HEK293T (cell line): Measurements from ENCODE around the gene TEKT5.

ENCODE experiments used
- CTCF ChIA-PET: fragments of 350-600 bp; formaldehyde crosslinking; extraction: SDS; loops from one replicate; lab custom pipeline; 2021; ENCODE audit warnings: antibody characterized with exemption, inconsistent platforms; lab: Yijun Ruan, JAX
- POLR2A ChIA-PET: fragments of 350-600 bp; formaldehyde crosslinking; extraction: SDS; loops from one replicate; lab custom pipeline; 2020; ENCODE audit warnings: antibody characterized with exemption, inconsistent platforms; lab: Yijun Ruan, JAX
- DNase-seq: peaks from one replicate; pipeline ENCODE4 v3.0.0; 2012; ENCODE audit warnings: mixed read lengths; ENCODE audit errors: extremely low spot score
- ARNT ChIP-seq: fragments of 450-650 bp; IDR thresholded peaks from 2 replicates; pipeline ENCODE4 v1.6.1; 2017; ENCODE audit warnings: mild to moderate bottlenecking
- BHLHE40 ChIP-seq: fragments of 450-650 bp; IDR thresholded peaks from 2 replicates; pipeline ENCODE4 v1.6.1; 2016; ENCODE audit warnings: mild to moderate bottlenecking, moderate library complexity, borderline replicate concordance
- CTBP1 ChIP-seq: fragments of 450-650 bp; IDR thresholded peaks from 2 replicates; pipeline ENCODE4 v1.6.1; 2016; ENCODE audit warnings: borderline replicate concordance
- ELF4 ChIP-seq: fragments of 450-650 bp; IDR thresholded peaks from 2 replicates; pipeline ENCODE4 v1.6.1; 2017; ENCODE audit warnings: antibody characterized with exemption
- FOXA1 ChIP-seq: fragments of 450-650 bp; IDR thresholded peaks from 2 replicates; pipeline ENCODE4 v1.6.1; 2016; ENCODE audit warnings: mild to moderate bottlenecking
- FOXK2 ChIP-seq: fragments of 450-650 bp; IDR thresholded peaks from 2 replicates; pipeline ENCODE4 v1.6.1; 2016; ENCODE audit warnings: mild to moderate bottlenecking
- FOXM1 ChIP-seq: fragments of 450-650 bp; IDR thresholded peaks from 2 replicates; pipeline ENCODE4 v1.6.1; 2017; ENCODE audit warnings: mild to moderate bottlenecking, borderline replicate concordance
- HDGF ChIP-seq: fragments of 450-650 bp; IDR thresholded peaks from 2 replicates; pipeline ENCODE4 v1.6.1; 2017; ENCODE audit warnings: antibody characterized with exemption, borderline replicate concordance
- L3MBTL2 ChIP-seq: fragments of 450-650 bp; conservative IDR thresholded peaks from 2 replicates; pipeline ENCODE4 v1.6.1; 2016; ENCODE audit warnings: mild to moderate bottlenecking
- LEF1 ChIP-seq: fragments of 450-650 bp; IDR thresholded peaks from 2 replicates; pipeline ENCODE4 v1.6.1; 2017; ENCODE audit warnings: mild to moderate bottlenecking, borderline replicate concordance
- NFRKB ChIP-seq: fragments of 450-650 bp; IDR thresholded peaks from 2 replicates; pipeline ENCODE4 v1.6.1; 2016; ENCODE audit warnings: mild to moderate bottlenecking, moderate library complexity
- SP1 ChIP-seq: fragments of 450-650 bp; IDR thresholded peaks from 2 replicates; pipeline ENCODE4 v1.6.1; 2017
- SUZ12 ChIP-seq: fragments of 450-650 bp; IDR thresholded peaks from 2 replicates; pipeline ENCODE4 v1.6.1; 2016; ENCODE audit warnings: mild to moderate bottlenecking
- TARDBP ChIP-seq: fragments of 450-650 bp; IDR thresholded peaks from 2 replicates; pipeline ENCODE4 v1.6.1; 2016
- ZNF384 ChIP-seq: fragments of 450-650 bp; IDR thresholded peaks from 2 replicates; pipeline ENCODE4 v1.6.1; 2016
- TF ChIP-seq, protein P1 (sequence below): fragments of 450-650 bp; IDR thresholded peaks from 2 replicates; pipeline ENCODE4 v1.6.1; 2016

TEKT5 gene

GRCh38 chr16:10676284-10676683 is 18.4 kb downstream of the TEKT5 start:
- CTCF ChIA-PET = no interaction called here
- DNase-seq = no peak
- TF ChIP-seq BHLHE40 (no peak), ELF4 (no peak), FOXA1 (no peak), FOXK2 (no peak), NFRKB (no peak), FOXM1 (no peak), SP1 (no peak), LEF1 (no peak), TARDBP (no peak)
- TF ChIP-seq, protein P1, sequence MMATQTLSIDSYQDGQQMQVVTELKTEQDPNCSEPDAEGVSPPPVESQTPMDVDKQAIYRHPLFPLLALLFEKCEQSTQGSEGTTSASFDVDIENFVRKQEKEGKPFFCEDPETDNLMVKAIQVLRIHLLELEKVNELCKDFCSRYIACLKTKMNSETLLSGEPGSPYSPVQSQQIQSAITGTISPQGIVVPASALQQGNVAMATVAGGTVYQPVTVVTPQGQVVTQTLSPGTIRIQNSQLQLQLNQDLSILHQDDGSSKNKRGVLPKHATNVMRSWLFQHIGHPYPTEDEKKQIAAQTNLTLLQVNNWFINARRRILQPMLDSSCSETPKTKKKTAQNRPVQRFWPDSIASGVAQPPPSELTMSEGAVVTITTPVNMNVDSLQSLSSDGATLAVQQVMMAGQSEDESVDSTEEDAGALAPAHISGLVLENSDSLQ = no peak
- POLR2A ChIA-PET = no interaction called here

GRCh38 chr16:10675861-10676260 is 18.9 kb downstream of the TEKT5 start:
- ChIA-PET POLR2A (no interaction called here), CTCF (no interaction called here)
- no peak for DNase-seq
- no peak for TF ChIP-seq SP1
- TF ChIP-seq NFRKB = no peak
- no peak for TF ChIP-seq L3MBTL2
- TF ChIP-seq ELF4 = no peak
- no peak for TF ChIP-seq BHLHE40

DNA sequence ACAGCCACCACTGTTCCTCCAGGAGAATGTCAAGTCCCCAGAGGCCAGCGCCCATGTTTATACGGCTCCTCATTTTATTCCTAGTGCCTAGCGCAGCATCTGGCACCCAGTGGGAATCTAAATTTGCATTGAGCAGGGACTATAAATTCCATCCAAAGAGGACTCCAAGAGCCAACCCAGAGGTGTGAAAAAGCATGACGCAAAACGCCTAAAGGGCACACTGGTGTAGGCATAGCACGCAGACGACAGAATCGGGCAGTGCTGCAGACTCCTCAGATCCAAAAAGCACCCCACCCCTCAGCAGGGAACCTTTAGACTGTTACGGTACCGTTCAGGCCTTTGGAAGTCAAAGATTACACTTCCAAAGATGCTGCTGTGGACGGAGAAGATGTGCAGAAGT is 19.5 kb downstream of the TEKT5 start:
- TF ChIP-seq NFRKB = no peak
- no peak for TF ChIP-seq CTBP1
- no peak for TF ChIP-seq BHLHE40
- TF ChIP-seq HDGF = no peak
- no peak for TF ChIP-seq FOXK2
- TF ChIP-seq LEF1 = no peak
- TF ChIP-seq L3MBTL2 = no peak
- TF ChIP-seq ARNT = no peak
- no peak for TF ChIP-seq ELF4
- TF ChIP-seq SUZ12 = no peak
- no peak for TF ChIP-seq ZNF384
- TF ChIP-seq, protein P1 = no peak
- no peak for TF ChIP-seq FOXM1
- no peak for TF ChIP-seq SP1
- TF ChIP-seq TARDBP = no peak
- TF ChIP-seq FOXA1 = no peak
- POLR2A ChIA-PET = no interaction called here
- DNase-seq = no peak
- CTCF ChIA-PET = no interaction called here

DNA sequence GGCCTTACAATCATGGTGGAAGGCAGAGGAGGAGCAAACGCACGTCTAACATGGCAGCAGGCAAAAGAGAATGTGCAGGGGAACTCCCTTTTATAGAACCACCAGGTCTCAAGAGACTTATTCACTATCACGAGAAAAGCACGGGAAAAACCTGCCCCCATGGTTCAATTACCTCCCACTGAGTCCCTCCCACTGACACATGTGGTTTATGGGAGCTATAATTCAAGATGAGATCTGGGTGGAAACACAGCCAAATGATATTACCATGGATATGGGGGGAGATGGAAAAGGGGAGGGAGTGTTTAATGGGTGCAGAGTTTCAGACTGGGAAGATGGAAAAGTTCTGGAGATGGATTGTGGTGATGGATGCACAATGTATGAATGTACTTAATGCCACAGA is 23.0 kb downstream of the TEKT5 start:
- ChIA-PET POLR2A (no interaction called here), CTCF (no interaction called here)
- DNase-seq = no peak
- TF ChIP-seq SUZ12 (no peak), HDGF (no peak), ARNT (no peak), ELF4 (no peak), CTBP1 (no peak), FOXK2 (no peak), SP1 (no peak), L3MBTL2 (no peak), FOXM1 (no peak), NFRKB (no peak), BHLHE40 (no peak), FOXA1 (no peak), TARDBP (no peak)
- TF ChIP-seq, protein P1 = no peak

GRCh38 chr16:10669791-10670190 is 24.9 kb downstream of the TEKT5 start:
- ChIA-PET POLR2A (no interaction called here), CTCF (interaction anchor here (0.6 kb wide), 1 partner anchor 261 kb away, joined by 3 read pairs; no protein-coding TSS in a partner anchor)
- TF ChIP-seq ZNF384 (no peak), FOXK2 (no peak), FOXA1 (no peak), SP1 (no peak), L3MBTL2 (no peak), ARNT (no peak), NFRKB (no peak), CTBP1 (no peak), FOXM1 (no peak), BHLHE40 (no peak), SUZ12 (no peak), HDGF (no peak)
- no peak for DNase-seq

DNA sequence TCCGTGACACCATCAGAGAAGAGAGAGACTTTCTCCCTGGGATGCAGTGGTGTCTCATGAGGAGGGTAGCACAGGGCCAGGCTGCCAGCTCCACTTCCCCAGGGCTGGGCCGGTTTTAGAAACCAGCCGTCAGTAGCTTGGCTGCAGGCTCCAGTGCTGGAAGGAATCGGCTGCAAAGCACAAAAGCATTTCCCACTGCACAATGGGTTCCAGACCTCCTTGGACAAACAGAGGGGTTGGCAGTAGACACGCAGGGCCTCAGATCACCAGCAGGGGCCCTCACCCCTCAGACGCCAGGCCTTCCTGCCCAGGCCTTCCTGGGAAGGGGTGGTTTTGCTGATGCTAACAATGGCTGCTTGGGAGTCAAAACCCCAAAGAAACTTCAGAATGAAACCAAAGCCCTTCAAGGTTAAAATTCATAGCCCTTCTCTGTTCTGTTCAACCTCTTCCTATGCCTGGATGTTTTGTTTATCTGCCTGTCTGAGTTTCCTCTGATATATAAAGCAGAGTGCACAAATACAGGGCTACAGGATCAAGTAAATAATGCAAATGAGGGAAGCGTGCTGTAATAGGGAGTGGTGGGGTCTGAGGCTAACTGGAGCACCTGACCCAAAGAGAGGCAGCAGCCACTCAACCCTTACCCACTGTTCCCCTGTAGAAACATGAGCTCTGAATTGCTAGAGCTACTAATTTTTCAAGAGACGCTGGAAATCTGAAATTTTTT is 26.2 kb downstream of the TEKT5 start:
- POLR2A ChIA-PET = no interaction called here
- TF ChIP-seq CTBP1 (no peak), BHLHE40 (no peak), FOXA1 (no peak), FOXK2 (no peak), FOXM1 (no peak), ARNT (no peak), SUZ12 (no peak), TARDBP (no peak), ELF4 (no peak), ZNF384 (no peak), HDGF (no peak), L3MBTL2 (no peak), NFRKB (no peak)
- peak; percentile 50 for DNase-seq
- CTCF ChIA-PET = no interaction called here
